Right lobe of liver (tissue), 6 donors: ENCODE measurements around the gene NAT16. TPM values are rescaled to one million over a fixed set of nuclear protein-coding genes. Genes with fewer than 3 reads are reported as not detected.

ENCODE experiments used
- ATAC-seq, 4 donors: fragments of 200-7000 bp; cut with Tn5 transposase; one replicate each; pipeline ENCODE4 v1.9.1; 2020; ENCODE audit warnings: mild to moderate bottlenecking in 4 of 4, moderate library complexity in 4 of 4
- DNase-seq, 3 donors: peaks; one replicate each; pipeline ENCODE4 v3.0.0-alpha.2; 2020
- H3K27ac ChIP-seq, 3 donors: fragments of 200-600 bp; one replicate each; pipeline ENCODE4 v1.8.0; 2022
- H3K27me3 ChIP-seq, 2 donors: fragments of 200-600 bp; one replicate each; pipeline ENCODE4 v1.8.0; 2022
- H3K36me3 ChIP-seq, 4 donors: fragments of 200-600 bp; sonication (generic) in 1 of 4; one replicate each; pipeline versions ENCODE4 v1.5.1 to v1.8.0; 2017 to 2022; ENCODE audit warnings: control low read depth in 1 of 4
- H3K4me1 ChIP-seq, 4 donors: fragments of 200-600 bp; sonication (generic) in 1 of 4; one replicate each; pipeline versions ENCODE4 v1.5.1 to v1.8.0; 2017 to 2022; ENCODE audit warnings: control low read depth in 1 of 4
- H3K4me3 ChIP-seq, 3 donors: fragments of 200-600 bp; one replicate each; pipeline ENCODE4 v1.8.0; 2022
- H3K9me3 ChIP-seq, 4 donors: fragments of 200-600 bp; sonication (generic) in 1 of 4; one replicate each; pipeline versions ENCODE4 v1.5.1 to v1.8.0; 2017 to 2022; ENCODE audit warnings: control low read depth in 1 of 4
- CTCF ChIP-seq, 4 donors: fragments of 200-600 bp in 3 of 4; fragments of 450-650 bp in 1 of 4; IDR thresholded peaks; one replicate each; pipeline versions ENCODE4 v1.5.1 to v1.8.0; 2016 to 2022; ENCODE audit warnings: antibody characterized with exemption in 4 of 4, mild to moderate bottlenecking in 2 of 4
- POLR2A ChIP-seq: fragments of 450-650 bp; IDR thresholded peaks from one replicate; pipeline ENCODE4 v1.6.1; 2017; ENCODE audit warnings: antibody characterized with exemption, mild to moderate bottlenecking
- WGBS: methylation state at CpG from one replicate; pipeline ENCODE4 v1.1.6; 2018; ENCODE audit warnings: low coverage, low lambda C conversion rate; ENCODE audit not compliant: insufficient coverage; ENCODE audit errors: missing lambda C conversion rate; 5-methylcytosine and 5-hydroxymethylcytosine counted together
- intact Hi-C, 2 donors: fragments of 100-400 bp; cut with DNase I; formaldehyde crosslinking; loops; one replicate each; pipeline versions ENCODE4 v1.11.2 to v1.14.1; 2022
- total RNA-seq, 6 experiments: library from RNA; depleted of rRNA in 2 of 6; stranded (reverse); fragments of >200 nt in 2 of 6; fragmentation: NEBNext Ultra II Directional in 3 of 6; extraction: Animal tissue kit (Norgen Biotek cat#: 25700) in 3 of 6; gene quantifications; one replicate each; pipeline versions ENCODE4 v1.1.0 to v1.2.4, GENCODE V29; 2016 to 2023
- donor health status: DM: no; HTN: yes; CAD: no.
- donor health status: DM: no; HTN: no; CAD: no.
- donor health status: DM: no; HTN: no; CAD: no.
- donor health status: DM: no; HTN: yes; CAD: no.
- donor health status: DM: no; HTN: yes; CAD: no.

The NAT16 gene
- total RNA-seq, 6 experiments from 2014 or later: not detected

- DNase-seq (no peak), ATAC-seq (no peak)
- TF ChIP-seq POLR2A (no peak), CTCF (IDR thresholded peaks at IDR 0.05) (no peak)
- intact Hi-C loops: no loop called here
- H3K36me3 ChIP-seq: peaks cover 0 to 14% (median 4%) of the 10 kb centered on the region in 4 donors
- H3K4me1 ChIP-seq: peaks cover 0 to 53% (median 24%) of the 10 kb centered on the region in 4 donors
- peak overlapping the region; percentile 31 to 42 (median 36) for H3K4me3 ChIP-seq
- H3K9me3 ChIP-seq: no peaks in the 10 kb centered on the region
- WGBS: 37% methylated on average over 2 of the region's 3 CpGs
- H3K27me3 ChIP-seq: no peaks in the 10 kb centered on the region
- H3K27ac ChIP-seq: peak overlapping the region; percentile 70 to 95 (median 84)
Observed at GRCh38 chr7:101127460-101128039, 52.5 kb downstream of the NAT16 start.

GRCh38 chr7:101126651-101127459, 53.2 kb downstream of the NAT16 start, which contains the start of gene SERPINE1:
Gene SERPINE1 (plus strand): TSS chr7:101127104. CDS start chr7:101128394, 1,290 bp downstream.
- peak; percentile 70 to 87 (median 80) for ATAC-seq
- TF ChIP-seq CTCF (IDR thresholded peaks at IDR 0.05): peak in 3 of 4 donors; percentile 33 to 44 (median 37)
- peak; percentile 100 for TF ChIP-seq POLR2A
- Histone ChIP-seq H3K27ac (peak within 1 kb of the TSS; percentile 84 to 95 (median 84)), H3K4me1 (peaks cover 0 to 55% (median 25%) of the 10 kb centered on the region in 4 donors), H3K27me3 (no peaks in the 10 kb centered on the region), H3K4me3 (peak within 1 kb of the TSS; percentile 31 to 42 (median 36)), H3K36me3 (peaks cover 0 to 9% (median 4%) of the 10 kb centered on the region in 4 donors), H3K9me3 (no peaks in the 10 kb centered on the region)
- 2% methylated on average over 11 of the region's 22 CpGs for whole genome bisulfite sequencing
- intact Hi-C loops: no loop called here
- peak; percentile 94 to 96 (median 95) for DNase-seq

GRCh38 chr7:101125989-101126650, 54.0 kb downstream of the NAT16 start:
- H3K9me3 ChIP-seq: no peaks in the 10 kb centered on the region
- DNase-seq: peak; percentile 92 to 96 (median 95)
- ATAC-seq: peak; percentile 32 to 74 (median 62)
- intact Hi-C loops: no loop called here
- TF ChIP-seq POLR2A: peak; percentile 32
- TF ChIP-seq CTCF (IDR thresholded peaks at IDR 0.05): peak in 1 of 4 donors; percentile 2
- H3K27me3 ChIP-seq: no peaks in the 10 kb centered on the region
- H3K4me1 ChIP-seq: peaks cover 0 to 61% (median 28%) of the 10 kb centered on the region in 4 donors
- H3K36me3 ChIP-seq: peaks cover 0 to 8% (median 3%) of the 10 kb centered on the region in 4 donors
- peak overlapping the region; percentile 84 to 95 (median 84) for H3K27ac ChIP-seq
- H3K4me3 ChIP-seq: peak overlapping the region in 1 of 3 donors; percentile 9
- WGBS: 13% methylated on average over 15 of the region's 15 CpGs

GRCh38 chr7:101124376-101125056, 55.6 kb downstream of the NAT16 start:
- Histone ChIP-seq H3K9me3 (no peaks in the 10 kb centered on the region), H3K4me3 (no peak overlapping the region), H3K36me3 (no peaks in the 10 kb centered on the region), H3K4me1 (peaks cover 0 to 61% (median 27%) of the 10 kb centered on the region in 4 donors), H3K27me3 (no peaks in the 10 kb centered on the region), H3K27ac (peak overlapping the region; percentile 84 to 95 (median 84))
- ATAC-seq: peak; percentile 17 to 42 (median 34)
- intact Hi-C loops: no loop called here
- DNase-seq: peak in 1 of 3 donors; percentile 58
- WGBS: 9% methylated on average over 7 of the region's 7 CpGs
- TF ChIP-seq CTCF (IDR thresholded peaks at IDR 0.05): no peak
- TF ChIP-seq POLR2A: peak; percentile 78
